GM12892 (cell line): Measurements from ENCODE around the gene PNCK.

ENCODE experiments used
- DNase-seq: peaks from one replicate; pipeline ENCODE4 v3.0.0; 2011; ENCODE audit not compliant: insufficient read length
- FAIRE-seq: peaks from 2 replicates; lab custom pipeline; 2011; peaks lifted over from hg19 to GRCh38; lab: Jason Lieb, UNC
- POLR2A ChIP-seq: IDR thresholded peaks from 2 replicates; pipeline ENCODE4 v1.6.1; 2011; ENCODE audit warnings: low read depth, low read length, control low read depth
- POLR2AphosphoS5 ChIP-seq: IDR thresholded peaks from 2 replicates; pipeline ENCODE4 v1.6.1; 2011; ENCODE audit warnings: low read depth, low read length, control low read depth
- TAF1 ChIP-seq: IDR thresholded peaks from 2 replicates; pipeline ENCODE4 v1.6.1; 2011; ENCODE audit warnings: low read depth, mild to moderate bottlenecking, control low read depth, low read length, borderline replicate concordance

Gene PNCK

GRCh38 chrX:153639177-153640044 is 34.2 kb downstream of the PNCK start:
- no peak for DNase-seq
- no peak for FAIRE-seq
- no peak for TF ChIP-seq TAF1
- TF ChIP-seq POLR2A, result no peak
- TF ChIP-seq POLR2AphosphoS5, result no peak

- DNase-seq (no peak), FAIRE-seq (no peak)
- no peak for TF ChIP-seq TAF1
- no peak for TF ChIP-seq POLR2A
Measured at GRCh38 chrX:153638436-153639176, 35.0 kb downstream of the PNCK start.

GRCh38 chrX:153638041-153638371 is 35.6 kb downstream of the PNCK start:
- DNase-seq (no peak), FAIRE-seq (no peak)
- TF ChIP-seq TAF1 (no peak), POLR2A (no peak), POLR2AphosphoS5 (no peak)

- TF ChIP-seq POLR2AphosphoS5 (no peak), TAF1 (no peak)
- DNase-seq (no peak), FAIRE-seq (no peak)
Measured at GRCh38 chrX:153637121-153638040, 36.2 kb downstream of the PNCK start.

GRCh38 chrX:153636716-153637115 is 36.9 kb downstream of the PNCK start:
- DNase-seq (no peak), FAIRE-seq (no peak)
- TF ChIP-seq POLR2AphosphoS5 (no peak), POLR2A (no peak)

- DNase-seq (no peak), FAIRE-seq (no peak)
- TF ChIP-seq POLR2A (no peak), TAF1 (no peak), POLR2AphosphoS5 (no peak)
Measured at GRCh38 chrX:153635788-153636668, 37.6 kb downstream of the PNCK start.

GRCh38 chrX:153635388-153635787 is 38.2 kb downstream of the PNCK start:
- TF ChIP-seq TAF1, result no peak
- TF ChIP-seq POLR2A, result no peak
- TF ChIP-seq POLR2AphosphoS5, result no peak
- no peak for DNase-seq
- FAIRE-seq, result no peak

GRCh38 chrX:153634832-153635231 is 38.8 kb downstream of the PNCK start:
- FAIRE-seq, result no peak

GRCh38 chrX:153634236-153634635 is 39.4 kb downstream of the PNCK start:
- TF ChIP-seq POLR2A (no peak), TAF1 (no peak)
- FAIRE-seq (no peak), DNase-seq (no peak)

More at GRCh38 chrX:153634832-153635231, 38.8 kb downstream of the PNCK start:
- no peak for DNase-seq
- no peak for TF ChIP-seq TAF1
- no peak for TF ChIP-seq POLR2AphosphoS5
- TF ChIP-seq POLR2A, result no peak

GRCh38 chrX:153633607-153634180 is 39.9 kb downstream of the PNCK start:
- TF ChIP-seq TAF1 (no peak), POLR2AphosphoS5 (no peak), POLR2A (no peak)
- FAIRE-seq (no peak), DNase-seq (no peak)
